Measurements from ENCODE around the gene BCAT1.

The BCAT1 gene

DNA sequence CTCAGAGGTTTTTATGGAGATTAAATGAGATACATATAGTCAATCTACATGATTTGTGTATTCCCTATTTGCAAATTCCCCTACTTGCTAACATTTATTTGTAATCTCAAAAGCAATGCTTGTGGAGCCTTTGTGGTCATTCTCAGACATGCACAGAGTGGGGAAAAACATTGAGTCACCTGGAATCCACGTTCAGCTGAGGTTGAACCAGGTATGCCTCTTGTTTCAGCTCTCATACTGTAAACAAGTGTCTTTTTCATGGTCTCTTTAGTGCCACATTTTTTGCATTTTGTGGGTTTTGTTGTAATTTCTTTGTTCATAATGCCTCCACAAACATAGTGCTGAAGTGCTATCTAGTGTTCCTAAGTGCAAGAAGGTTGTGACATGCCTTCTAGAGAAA lies 181.9 kb downstream of the BCAT1 start:
- Histone ChIP-seq H3K4me2 (ENCODE audit: low read length) (no peak overlapping the region), H4K20me1 (ENCODE audit: insufficient read depth, low read length) (no peaks in the 10 kb centered on the region), H3K9ac (ENCODE audit: low read length) (no peak overlapping the region), H3K79me2 (ENCODE audit: insufficient read depth, low read length) (no peaks in the 10 kb centered on the region), H2AFZ (ENCODE audit: low read length) (no peak overlapping the region), H3K9me3 (ENCODE audit: low read length) (no peaks in the 10 kb centered on the region), H3K4me3 (ENCODE audit: low read depth, low read length, poor library complexity, severe bottlenecking) (no peak overlapping the region), H3K4me1 (ENCODE audit: insufficient read depth, low read length, severe bottlenecking) (no peaks in the 10 kb centered on the region), H3K36me3 (ENCODE audit: insufficient read depth, low read length) (no peaks in the 10 kb centered on the region), H3K9me2 (ENCODE audit: low read depth, low read length) (no peaks in the 10 kb centered on the region), H3F3A (ENCODE audit: insufficient read depth, low read length) (no peaks in the 10 kb centered on the region), H3K27me3 (ENCODE audit: insufficient read depth, low read length) (no peaks in the 10 kb centered on the region), H3K27ac (ENCODE audit: low read depth, low read length, poor library complexity, severe bottlenecking) (no peak overlapping the region)
- TF ChIP-seq EZH2 (IDR thresholded peaks at IDR 0.05; ENCODE audit: borderline replicate concordance, low read length) = no peak
- TF ChIP-seq, protein P1, sequence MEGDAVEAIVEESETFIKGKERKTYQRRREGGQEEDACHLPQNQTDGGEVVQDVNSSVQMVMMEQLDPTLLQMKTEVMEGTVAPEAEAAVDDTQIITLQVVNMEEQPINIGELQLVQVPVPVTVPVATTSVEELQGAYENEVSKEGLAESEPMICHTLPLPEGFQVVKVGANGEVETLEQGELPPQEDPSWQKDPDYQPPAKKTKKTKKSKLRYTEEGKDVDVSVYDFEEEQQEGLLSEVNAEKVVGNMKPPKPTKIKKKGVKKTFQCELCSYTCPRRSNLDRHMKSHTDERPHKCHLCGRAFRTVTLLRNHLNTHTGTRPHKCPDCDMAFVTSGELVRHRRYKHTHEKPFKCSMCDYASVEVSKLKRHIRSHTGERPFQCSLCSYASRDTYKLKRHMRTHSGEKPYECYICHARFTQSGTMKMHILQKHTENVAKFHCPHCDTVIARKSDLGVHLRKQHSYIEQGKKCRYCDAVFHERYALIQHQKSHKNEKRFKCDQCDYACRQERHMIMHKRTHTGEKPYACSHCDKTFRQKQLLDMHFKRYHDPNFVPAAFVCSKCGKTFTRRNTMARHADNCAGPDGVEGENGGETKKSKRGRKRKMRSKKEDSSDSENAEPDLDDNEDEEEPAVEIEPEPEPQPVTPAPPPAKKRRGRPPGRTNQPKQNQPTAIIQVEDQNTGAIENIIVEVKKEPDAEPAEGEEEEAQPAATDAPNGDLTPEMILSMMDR (IDR thresholded peaks at IDR 0.05; ENCODE audit: low read length) = no peak

DNA sequence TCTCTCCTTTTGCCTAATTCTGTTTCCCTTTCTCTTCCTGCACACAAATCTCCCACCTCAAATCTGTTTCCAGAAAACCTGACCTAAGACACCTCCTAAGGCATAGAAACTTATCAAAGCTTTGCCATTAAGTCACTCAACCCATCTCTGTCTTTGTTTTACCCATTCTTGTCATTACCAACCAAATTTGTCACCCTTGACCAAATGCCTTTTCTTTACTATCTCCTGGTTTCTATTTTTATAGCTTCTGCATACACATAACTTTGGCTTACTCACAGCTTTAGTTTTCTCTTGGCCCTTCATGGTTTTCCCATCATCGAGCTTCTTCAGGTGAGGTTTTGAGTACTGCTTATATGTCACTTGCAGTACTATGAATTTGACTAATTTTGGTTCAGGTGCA lies 184.2 kb downstream of the BCAT1 start:
- Histone ChIP-seq H2AFZ (ENCODE audit: low read length) (no peak overlapping the region), H3K9me2 (ENCODE audit: low read depth, low read length) (no peaks in the 10 kb centered on the region), H3K27ac (ENCODE audit: low read depth, low read length, poor library complexity, severe bottlenecking) (no peak overlapping the region), H3K9me3 (ENCODE audit: low read length) (no peaks in the 10 kb centered on the region), H3K9ac (ENCODE audit: low read length) (no peak overlapping the region), H3K79me2 (ENCODE audit: insufficient read depth, low read length) (no peaks in the 10 kb centered on the region), H3F3A (ENCODE audit: insufficient read depth, low read length) (no peaks in the 10 kb centered on the region), H3K4me1 (ENCODE audit: insufficient read depth, low read length, severe bottlenecking) (no peaks in the 10 kb centered on the region), H3K27me3 (ENCODE audit: insufficient read depth, low read length) (no peaks in the 10 kb centered on the region), H4K20me1 (ENCODE audit: insufficient read depth, low read length) (no peaks in the 10 kb centered on the region), H3K4me3 (ENCODE audit: low read depth, low read length, poor library complexity, severe bottlenecking) (no peak overlapping the region), H3K36me3 (ENCODE audit: insufficient read depth, low read length) (no peaks in the 10 kb centered on the region), H3K4me2 (ENCODE audit: low read length) (no peak overlapping the region)
- TF ChIP-seq, protein P1 (IDR thresholded peaks at IDR 0.05; ENCODE audit: low read length) = no peak
- TF ChIP-seq EZH2 (IDR thresholded peaks at IDR 0.05; ENCODE audit: borderline replicate concordance, low read length) = no peak

DNA sequence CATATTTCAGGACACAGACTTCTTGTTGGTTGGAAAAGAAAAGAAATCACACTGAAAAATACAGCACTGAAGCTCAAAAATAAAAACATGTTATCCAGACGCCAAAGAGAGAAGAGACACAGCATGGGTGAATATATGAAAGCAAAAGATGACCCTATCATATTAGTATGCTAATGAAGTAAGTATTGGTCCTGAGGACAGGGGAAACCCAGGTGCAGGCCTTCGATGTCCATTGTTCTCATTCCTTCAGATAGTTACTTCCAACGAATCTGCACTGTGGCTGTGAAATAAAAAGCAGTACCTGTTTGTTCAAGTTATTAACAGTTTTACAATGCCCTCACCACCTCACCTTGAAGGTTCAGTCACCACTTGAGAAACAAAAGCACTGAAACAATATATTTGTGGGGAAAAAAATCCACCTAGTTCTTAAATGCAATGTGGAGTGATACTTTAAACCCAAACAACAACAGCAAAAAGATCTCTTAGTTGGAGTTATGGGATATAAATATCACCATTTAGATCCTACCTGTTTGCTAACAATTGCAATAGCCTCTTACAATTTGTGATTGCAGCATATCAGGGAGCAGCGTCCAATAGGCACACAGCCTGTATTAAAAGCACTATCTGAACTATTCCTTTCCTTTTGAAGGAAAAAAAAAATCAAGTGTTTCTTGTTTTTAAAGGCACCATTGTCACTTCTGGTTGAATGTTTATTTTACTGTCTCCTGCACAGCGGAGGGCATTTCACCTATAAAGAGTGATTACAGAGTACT lies 188.1 kb downstream of the BCAT1 start:
- TF ChIP-seq EZH2 (IDR thresholded peaks at IDR 0.05; ENCODE audit: borderline replicate concordance, low read length) = no peak
- TF ChIP-seq, protein P1 (IDR thresholded peaks at IDR 0.05; ENCODE audit: low read length) = no peak
- H3K9me3 ChIP-seq (ENCODE audit: low read length) = no peaks in the 10 kb centered on the region
- no peaks in the 10 kb centered on the region for H4K20me1 ChIP-seq (ENCODE audit: insufficient read depth, low read length)
- H3F3A ChIP-seq (ENCODE audit: insufficient read depth, low read length) = no peaks in the 10 kb centered on the region
- no peaks in the 10 kb centered on the region for H3K4me1 ChIP-seq (ENCODE audit: insufficient read depth, low read length, severe bottlenecking)
- no peak overlapping the region for H3K9ac ChIP-seq (ENCODE audit: low read length)
- no peak overlapping the region for H3K4me2 ChIP-seq (ENCODE audit: low read length)
- H3K36me3 ChIP-seq (ENCODE audit: insufficient read depth, low read length) = no peaks in the 10 kb centered on the region
- no peaks in the 10 kb centered on the region for H3K27me3 ChIP-seq (ENCODE audit: insufficient read depth, low read length)
- H3K4me3 ChIP-seq (ENCODE audit: low read depth, low read length, poor library complexity, severe bottlenecking) = no peak overlapping the region
- H3K79me2 ChIP-seq (ENCODE audit: insufficient read depth, low read length) = no peaks in the 10 kb centered on the region
- no peaks in the 10 kb centered on the region for H3K9me2 ChIP-seq (ENCODE audit: low read depth, low read length)
- no peak overlapping the region for H3K27ac ChIP-seq (ENCODE audit: low read depth, low read length, poor library complexity, severe bottlenecking)
- no peak overlapping the region for H2AFZ ChIP-seq (ENCODE audit: low read length)

Measured in OCI-LY1 (cell line).